SU-DHL-6 (cell line): ENCODE data around the gene CCP110.

ENCODE experiments used
- H2AFZ ChIP-seq: fragments of 200-600 bp; sonication (generic); 2 replicates; pipeline ENCODE4 v1.6.1; 2014; ENCODE audit warnings: low read depth, mild to moderate bottlenecking, moderate library complexity, mixed read lengths, antibody characterized with exemption, low read length; ENCODE audit not compliant: severe bottlenecking
- H3F3A ChIP-seq: fragments of 200-600 bp; shearing (Covaris generic); 2 replicates; pipeline ENCODE4 v1.6.0; 2016; ENCODE audit warnings: antibody characterized with exemption, mild to moderate bottlenecking; ENCODE audit not compliant: insufficient read depth
- H3K27ac ChIP-seq: fragments of 200-600 bp; sonication (generic); 2 replicates; pipeline ENCODE4 v1.5.1; 2016; ENCODE audit warnings: low read depth, mild to moderate bottlenecking, low read length, moderate library complexity, mixed read lengths
- H3K27me3 ChIP-seq: fragments of 200-600 bp; sonication (generic), shearing (Covaris generic); 2 replicates; pipeline ENCODE4 v1.6.0; 2014; ENCODE audit warnings: mild to moderate bottlenecking, low read length
- H3K36me3 ChIP-seq: fragments of 200-600 bp; sonication (generic); 2 replicates; pipeline ENCODE4 v1.6.1; 2014; ENCODE audit warnings: mild to moderate bottlenecking, low read length, mixed read lengths
- H3K4me2 ChIP-seq: fragments of 300-600, 200-600 bp; shearing (Covaris generic), sonication (generic); 2 replicates; pipeline ENCODE4 v1.6.0; 2014; ENCODE audit warnings: low read length, low read depth, mild to moderate bottlenecking; ENCODE audit not compliant: poor library complexity, severe bottlenecking
- H3K4me3 ChIP-seq: fragments of 200-600 bp; sonication (generic); 2 replicates; pipeline ENCODE4 v1.5.1; 2014; ENCODE audit warnings: antibody characterized with exemption, low read length, mild to moderate bottlenecking, mixed read lengths; ENCODE audit not compliant: insufficient read depth, poor library complexity, severe bottlenecking
- H3K79me2 ChIP-seq: fragments of 200-600 bp; sonication (generic); 2 replicates; pipeline ENCODE4 v1.6.1; 2014; ENCODE audit warnings: mild to moderate bottlenecking, low read length, moderate library complexity; ENCODE audit not compliant: insufficient read depth
- H3K9ac ChIP-seq: fragments of 200-600 bp; sonication (generic); 2 replicates; pipeline ENCODE4 v1.7.0; 2014; ENCODE audit warnings: mild to moderate bottlenecking, low read length
- H3K9me2 ChIP-seq: fragments of 200-600 bp; sonication (generic); replicated peaks from 2 replicates; pipeline ENCODE4 v1.6.1; 2014; ENCODE audit warnings: low read length; ENCODE audit not compliant: insufficient read depth
- H3K9me3 ChIP-seq: fragments of 200-600 bp; sonication (generic); 2 replicates; pipeline ENCODE4 v1.6.1; 2014; ENCODE audit warnings: low read length, mixed read lengths; ENCODE audit not compliant: insufficient read depth
- H4K20me1 ChIP-seq: fragments of 200-600 bp; sonication (generic); 2 replicates; pipeline ENCODE4 v1.6.1; 2014; ENCODE audit warnings: low read depth, mild to moderate bottlenecking, antibody characterized with exemption, low read length, moderate library complexity, mixed read lengths
- EZH2phosphoT487 ChIP-seq: fragments of 200-600 bp; sonication (generic), shearing (Covaris generic); conservative IDR thresholded peaks from 2 replicates; pipeline ENCODE4 v1.6.1; 2018; ENCODE audit warnings: mild to moderate bottlenecking, antibody characterized with exemption, low read length, moderate library complexity, mixed read lengths
- TF ChIP-seq, protein P1 (sequence below): fragments of 200-600 bp; sonication (generic); IDR thresholded peaks from one replicate; pipeline ENCODE4 v1.5.1; 2017; ENCODE audit warnings: antibody characterized with exemption, mild to moderate bottlenecking, low read length, moderate library complexity; ENCODE audit not compliant: insufficient read depth, poor library complexity, severe bottlenecking

Gene CCP110

GRCh38 chr16:19479302-19479721 lies 44.4 kb upstream of the CCP110 start:
- Histone ChIP-seq H4K20me1 (no peaks in the 10 kb centered on the region), H3K9ac (no peak overlapping the region), H3K27me3 (no peaks in the 10 kb centered on the region), H3K4me2 (no peak overlapping the region), H3K9me2 (no peaks in the 10 kb centered on the region), H3K79me2 (no peaks in the 10 kb centered on the region), H3K4me3 (no peak overlapping the region), H3K27ac (no peak overlapping the region), H3K9me3 (no peaks in the 10 kb centered on the region), H3F3A (no peaks in the 10 kb centered on the region), H3K36me3 (no peaks in the 10 kb centered on the region), H2AFZ (no peak overlapping the region)
- no peak for TF ChIP-seq EZH2phosphoT487
- TF ChIP-seq, protein P1, sequence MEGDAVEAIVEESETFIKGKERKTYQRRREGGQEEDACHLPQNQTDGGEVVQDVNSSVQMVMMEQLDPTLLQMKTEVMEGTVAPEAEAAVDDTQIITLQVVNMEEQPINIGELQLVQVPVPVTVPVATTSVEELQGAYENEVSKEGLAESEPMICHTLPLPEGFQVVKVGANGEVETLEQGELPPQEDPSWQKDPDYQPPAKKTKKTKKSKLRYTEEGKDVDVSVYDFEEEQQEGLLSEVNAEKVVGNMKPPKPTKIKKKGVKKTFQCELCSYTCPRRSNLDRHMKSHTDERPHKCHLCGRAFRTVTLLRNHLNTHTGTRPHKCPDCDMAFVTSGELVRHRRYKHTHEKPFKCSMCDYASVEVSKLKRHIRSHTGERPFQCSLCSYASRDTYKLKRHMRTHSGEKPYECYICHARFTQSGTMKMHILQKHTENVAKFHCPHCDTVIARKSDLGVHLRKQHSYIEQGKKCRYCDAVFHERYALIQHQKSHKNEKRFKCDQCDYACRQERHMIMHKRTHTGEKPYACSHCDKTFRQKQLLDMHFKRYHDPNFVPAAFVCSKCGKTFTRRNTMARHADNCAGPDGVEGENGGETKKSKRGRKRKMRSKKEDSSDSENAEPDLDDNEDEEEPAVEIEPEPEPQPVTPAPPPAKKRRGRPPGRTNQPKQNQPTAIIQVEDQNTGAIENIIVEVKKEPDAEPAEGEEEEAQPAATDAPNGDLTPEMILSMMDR: no peak

DNA sequence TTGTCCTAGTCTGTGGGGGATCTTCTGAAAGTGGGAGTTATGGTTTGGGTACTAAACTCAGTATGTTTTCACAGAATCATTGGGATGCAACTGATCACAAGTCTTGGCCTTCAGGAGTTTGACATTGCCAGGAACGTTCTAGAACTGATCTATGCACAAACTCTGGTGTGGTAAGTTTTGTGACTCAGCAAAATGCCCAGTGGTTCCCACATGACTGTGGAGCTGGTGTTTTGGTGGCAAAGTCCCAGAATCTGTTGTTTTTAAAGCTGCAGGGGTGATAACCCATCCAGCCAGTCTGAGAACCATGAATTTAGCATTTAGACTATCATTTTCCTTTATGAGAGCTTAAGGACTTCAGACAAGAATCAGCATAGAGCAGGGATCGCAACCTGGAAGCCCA lies 42.4 kb upstream of the CCP110 start:
- H3K9ac ChIP-seq: no peak overlapping the region
- TF ChIP-seq, protein P1: no peak
- TF ChIP-seq EZH2phosphoT487: no peak
- no peaks in the 10 kb centered on the region for H3K36me3 ChIP-seq
- H3K27ac ChIP-seq: no peak overlapping the region
- no peaks in the 10 kb centered on the region for H3K9me3 ChIP-seq
- H3K9me2 ChIP-seq: no peaks in the 10 kb centered on the region
- H3K4me3 ChIP-seq: no peak overlapping the region
- no peak overlapping the region for H2AFZ ChIP-seq
- H3K79me2 ChIP-seq: no peaks in the 10 kb centered on the region
- H3F3A ChIP-seq: no peaks in the 10 kb centered on the region
- H3K4me2 ChIP-seq: no peak overlapping the region
- no peaks in the 10 kb centered on the region for H3K27me3 ChIP-seq
- no peaks in the 10 kb centered on the region for H4K20me1 ChIP-seq

DNA sequence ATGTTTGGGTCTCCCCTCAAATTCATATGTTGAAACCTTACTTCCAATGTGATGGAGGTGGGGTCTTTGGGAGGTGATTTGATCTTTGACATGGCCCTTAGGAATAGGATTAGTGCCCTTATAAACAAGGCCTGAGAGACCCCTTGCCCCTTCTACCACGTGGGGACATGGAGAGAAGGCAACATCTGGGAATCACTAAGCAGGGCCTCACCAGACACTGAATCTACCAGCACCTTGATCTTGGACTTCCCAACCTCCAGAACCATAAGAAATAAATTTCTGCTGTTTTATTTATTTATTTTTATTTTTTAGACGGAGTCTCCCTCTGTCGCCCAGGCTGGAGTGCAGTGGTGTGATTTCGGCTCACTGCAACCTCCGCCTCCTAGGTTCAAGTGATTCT lies 42.0 kb upstream of the CCP110 start:
- H3K79me2 ChIP-seq: no peaks in the 10 kb centered on the region
- no peak overlapping the region for H3K4me3 ChIP-seq
- H3F3A ChIP-seq: no peaks in the 10 kb centered on the region
- no peaks in the 10 kb centered on the region for H3K27me3 ChIP-seq
- H3K36me3 ChIP-seq: no peaks in the 10 kb centered on the region
- H3K9ac ChIP-seq: no peak overlapping the region
- H3K9me2 ChIP-seq: no peaks in the 10 kb centered on the region
- H2AFZ ChIP-seq: no peak overlapping the region
- TF ChIP-seq, protein P1: no peak
- no peak for TF ChIP-seq EZH2phosphoT487
- H4K20me1 ChIP-seq: no peaks in the 10 kb centered on the region
- H3K9me3 ChIP-seq: no peaks in the 10 kb centered on the region
- no peak overlapping the region for H3K4me2 ChIP-seq
- no peak overlapping the region for H3K27ac ChIP-seq
